ENCODE measurements around the gene UMOD.
"Not testable (repeated sequence)": the region's sequence is repeated elsewhere in the genome, so short reads cannot be mapped to it uniquely, and the experiment has no call there.

The UMOD gene

DNA sequence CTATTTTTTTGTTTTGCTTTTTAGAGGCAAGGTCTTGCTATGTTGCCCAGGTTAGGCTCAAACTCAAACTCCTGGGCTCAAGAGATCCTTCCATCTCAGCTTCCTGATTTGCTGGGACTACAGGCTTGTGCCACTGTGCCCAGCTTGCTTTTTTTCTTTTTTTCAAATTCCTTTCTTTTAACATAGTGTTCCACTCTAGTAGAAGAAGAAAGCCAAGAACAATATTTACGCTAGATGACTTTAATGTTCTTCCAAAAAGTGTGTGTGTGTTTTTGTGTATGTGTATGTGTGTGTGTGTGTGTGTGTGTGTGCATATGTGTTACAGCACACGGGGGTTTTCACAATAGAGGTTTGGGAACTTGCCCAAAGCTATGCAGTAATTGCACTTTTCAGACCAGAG, 10.7 kb upstream of the UMOD start:
- DNase-seq = no peak

DNA sequence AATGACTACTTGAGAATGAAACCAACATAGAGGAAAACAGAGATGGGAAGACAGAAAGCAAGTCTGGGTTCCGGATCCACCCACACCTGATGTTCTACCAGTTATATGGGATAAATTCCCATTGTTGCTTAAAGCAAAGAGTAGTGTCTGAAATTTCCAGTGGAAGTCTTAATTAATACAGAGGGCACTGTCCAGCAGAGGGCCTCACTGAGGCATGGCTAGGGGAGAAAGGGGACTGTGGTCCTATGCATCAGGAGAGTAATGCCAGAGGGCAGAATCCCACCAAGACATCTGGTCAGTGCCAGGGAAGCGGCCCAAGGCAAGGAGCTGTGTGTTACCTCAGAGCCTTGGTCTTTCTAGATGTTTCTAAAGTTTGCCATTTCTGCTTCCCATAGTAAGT, 7.5 kb upstream of the UMOD start:
- DNase-seq = no peak

DNA sequence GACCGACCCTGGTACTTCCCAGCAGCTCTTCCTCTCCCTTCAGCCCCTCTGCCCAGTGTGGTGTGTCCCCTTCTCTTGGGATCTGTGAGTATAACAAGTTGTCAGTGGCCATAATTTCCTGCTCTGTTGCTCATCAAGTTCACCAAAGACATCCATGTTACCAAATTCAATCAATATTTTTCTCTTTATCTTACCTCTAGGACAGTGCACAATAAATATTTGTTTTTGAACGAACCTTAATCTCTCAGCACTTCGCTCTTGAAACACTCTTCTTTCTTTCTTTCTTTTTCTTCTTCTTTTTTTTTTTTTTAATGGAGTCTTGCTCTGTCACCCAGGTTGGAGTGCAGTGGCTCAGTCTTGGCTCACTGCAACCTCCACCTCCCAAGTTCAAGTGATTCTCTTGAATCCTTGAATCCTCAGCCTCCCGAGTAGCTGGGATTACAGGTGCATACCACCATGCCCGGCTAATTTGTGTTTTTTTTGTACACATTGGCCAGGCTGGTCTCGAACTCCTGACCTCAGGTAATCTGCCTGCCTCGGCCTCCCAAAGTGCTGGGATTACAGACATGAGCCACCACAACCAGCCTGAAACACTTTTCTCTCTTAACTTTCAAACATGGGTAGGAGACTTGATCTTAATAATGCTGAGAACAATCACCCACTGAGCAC, 2.7 kb upstream of the UMOD start:
- DNase-seq = no peak

DNA sequence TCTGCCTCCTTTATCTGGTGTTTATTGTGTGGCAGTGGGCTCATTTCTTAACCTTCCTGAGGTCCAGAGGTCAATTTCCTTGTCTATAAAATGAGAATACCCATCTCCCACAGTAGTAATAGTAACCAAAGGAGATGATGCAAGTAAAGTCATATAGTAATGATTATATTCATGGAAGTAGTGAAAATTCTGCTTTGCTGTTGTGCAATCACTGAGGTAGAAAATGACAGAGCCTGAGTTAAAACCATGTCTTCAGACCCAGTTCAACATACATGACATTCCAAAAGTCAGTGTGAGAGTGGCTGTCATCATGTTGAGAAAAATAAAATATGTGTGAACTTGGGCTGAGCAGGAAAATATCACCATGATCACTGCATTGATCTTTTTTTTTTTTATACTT, 864 bp upstream of the UMOD start:
- DNase-seq = no peak

DNA sequence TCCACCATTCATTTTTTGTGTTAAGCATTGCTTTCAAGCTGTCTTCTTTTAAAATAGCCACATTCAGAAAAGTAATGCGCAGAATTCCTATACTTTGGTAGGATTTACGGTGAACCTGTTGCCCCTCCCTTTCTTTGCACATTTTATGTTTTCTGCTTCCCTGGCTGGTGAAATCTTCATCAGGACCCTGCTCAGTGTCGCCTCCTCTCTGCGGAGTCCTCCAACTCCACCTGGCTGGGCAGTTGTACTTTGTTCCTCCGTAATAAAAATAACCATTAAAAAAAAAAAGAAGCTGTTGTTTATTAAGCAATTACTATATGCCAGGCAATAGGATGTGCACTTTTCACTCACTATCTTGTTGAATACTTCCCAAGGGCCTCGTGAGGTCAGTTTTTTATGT, 2.9 kb downstream of the UMOD start:
- no peak for DNase-seq

DNA sequence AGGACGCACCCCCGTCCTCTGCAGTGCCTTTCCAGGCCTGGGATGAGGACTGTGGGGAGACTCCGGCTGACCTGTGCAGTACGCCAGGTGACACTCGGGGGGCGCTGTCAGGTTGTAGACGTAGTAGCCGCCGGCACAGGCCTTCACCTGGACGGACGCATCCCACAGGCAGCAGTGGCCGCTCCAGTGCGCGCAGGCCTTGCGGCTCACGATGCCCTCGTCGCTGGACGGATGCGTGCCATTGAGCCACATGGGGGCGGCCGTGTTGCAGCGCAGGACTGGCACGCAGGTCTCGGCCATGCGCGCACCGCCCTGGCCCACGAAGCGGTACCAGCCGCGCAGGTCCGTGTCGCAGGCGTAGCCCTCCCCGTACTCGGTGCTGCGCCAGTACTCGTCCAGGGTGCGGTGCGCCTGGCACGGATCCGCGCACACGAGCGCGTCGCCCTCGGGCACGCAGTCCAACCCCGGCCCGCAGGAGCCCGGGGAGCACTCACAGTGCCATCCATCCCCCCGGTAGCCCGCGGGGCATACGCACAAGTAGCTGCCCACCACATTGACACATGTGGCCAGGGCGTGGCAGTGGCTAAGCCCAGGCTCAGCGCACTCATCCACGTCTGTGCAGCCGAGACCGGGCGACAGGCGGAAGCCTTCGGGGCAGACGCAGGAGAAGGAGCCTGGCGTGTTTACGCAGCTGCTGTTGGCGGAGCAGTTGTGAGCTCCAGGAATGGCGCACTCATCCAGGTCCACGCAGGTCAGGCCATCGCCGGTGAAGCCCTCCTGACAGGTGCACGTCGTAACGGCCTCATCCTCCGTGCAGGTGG, 3.9 kb downstream of the UMOD start:
- no peak for DNase-seq

DNA sequence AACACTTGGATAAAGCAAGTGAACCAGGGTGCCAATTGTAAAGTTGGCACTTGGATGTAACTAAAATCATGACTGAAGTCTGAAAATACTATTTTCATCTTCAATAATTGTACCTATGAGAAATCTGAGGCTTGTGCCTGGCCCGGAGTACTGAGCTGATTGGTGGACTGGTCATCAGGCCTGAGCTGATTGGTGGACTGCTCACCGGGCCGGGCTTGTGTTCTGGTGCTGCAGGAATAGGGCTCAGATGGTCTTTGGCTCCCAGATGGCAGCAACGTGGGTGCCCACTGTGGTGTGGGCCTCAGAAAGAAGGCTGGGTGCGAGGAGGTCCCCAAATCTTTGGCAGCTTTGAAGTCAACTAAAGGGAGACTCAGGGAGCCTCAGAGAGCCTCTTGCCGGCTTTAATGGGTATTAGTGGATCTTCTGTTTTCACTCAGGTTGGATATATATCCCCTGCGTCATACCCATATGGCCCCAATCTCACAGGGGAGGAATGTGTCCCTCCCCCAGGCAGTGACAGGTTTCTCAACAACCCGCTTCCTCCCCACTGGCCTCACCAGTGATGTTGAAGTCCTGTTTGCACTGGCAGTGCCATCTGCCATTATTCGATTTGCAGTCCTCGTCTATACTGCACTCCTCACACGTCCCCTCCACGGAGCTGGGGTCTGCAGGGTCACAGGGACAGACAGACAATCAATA, 4.7 kb downstream of the UMOD start:
- no peak for DNase-seq

DNA sequence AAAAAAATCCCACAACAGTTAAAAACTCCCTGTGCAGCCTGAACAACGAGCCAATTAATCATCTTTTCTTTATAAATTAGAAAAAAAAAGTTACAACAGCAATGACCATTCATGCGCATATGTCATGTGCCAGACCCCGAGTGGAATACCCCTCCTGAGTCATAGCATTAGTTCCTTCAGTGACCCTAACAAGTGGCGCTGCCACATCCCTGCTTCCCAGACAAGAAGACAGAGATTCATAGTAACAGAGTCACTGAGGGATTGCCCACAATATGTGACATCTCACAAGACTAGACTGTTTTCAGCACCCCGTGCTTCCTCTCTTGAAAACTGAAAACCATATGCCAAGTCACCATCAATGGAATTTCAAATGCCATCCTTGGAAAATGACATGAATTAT, 7.9 kb downstream of the UMOD start:
- no peak for DNase-seq

DNA sequence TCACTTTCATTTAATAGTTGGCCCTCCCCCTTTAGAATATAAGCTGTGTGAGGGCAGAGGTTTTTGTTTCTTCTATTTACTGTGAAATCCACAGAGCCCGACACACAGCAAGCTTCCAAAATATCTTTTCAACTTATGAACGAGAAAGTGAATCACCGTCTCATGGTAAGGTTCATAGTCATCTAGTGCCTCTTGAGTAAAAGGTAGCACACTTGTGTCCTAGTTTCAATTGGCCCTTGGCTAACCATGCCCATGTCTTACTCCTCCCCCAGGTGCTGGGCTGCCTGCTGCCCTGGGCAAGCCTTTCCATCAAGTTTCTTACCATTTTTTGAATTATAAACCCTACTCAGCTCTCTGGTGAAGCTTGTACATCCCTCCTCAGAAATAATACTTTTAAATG, 12.8 kb downstream of the UMOD start:
- no peak for DNase-seq

DNA sequence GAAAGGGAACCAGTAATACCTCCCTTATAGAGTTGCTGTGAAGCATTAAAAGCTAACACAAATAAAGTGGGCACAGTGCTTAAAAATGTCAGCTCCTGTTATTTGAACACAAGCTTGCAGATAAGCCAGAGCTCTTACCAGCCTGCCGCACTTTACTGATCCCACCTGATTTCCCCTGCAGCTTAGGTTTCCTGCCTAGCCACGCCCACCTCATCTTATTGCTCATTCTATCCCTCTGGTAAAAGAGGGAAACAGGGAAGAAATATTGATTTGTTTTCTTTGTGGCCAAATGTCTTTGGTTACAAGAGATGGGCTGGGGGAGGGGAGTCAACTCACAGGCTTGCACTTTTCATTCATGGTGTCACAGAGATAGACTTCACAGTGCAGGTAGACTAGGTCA, 15.6 kb downstream of the UMOD start:
- no peak for DNase-seq

DNA sequence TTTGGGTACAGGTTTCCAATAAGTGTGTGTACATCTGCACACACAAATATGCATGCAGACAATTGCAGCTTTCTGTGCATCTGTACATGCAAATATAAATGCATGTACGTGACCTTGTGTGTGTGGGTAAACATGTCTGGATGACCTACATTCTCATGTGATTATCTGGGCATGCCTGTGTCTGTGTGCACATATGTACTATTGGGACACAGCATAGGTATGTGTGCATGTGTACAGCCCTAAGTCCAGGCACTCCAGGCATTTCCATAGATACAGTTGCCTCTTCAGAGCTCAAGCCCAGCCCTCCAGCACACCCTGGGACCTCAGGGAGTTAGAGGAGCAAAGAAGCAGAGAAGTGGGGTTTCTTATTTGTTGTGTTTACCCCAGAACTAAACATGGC, 18.1 kb downstream of the UMOD start:
- DNase-seq = no peak

DNA sequence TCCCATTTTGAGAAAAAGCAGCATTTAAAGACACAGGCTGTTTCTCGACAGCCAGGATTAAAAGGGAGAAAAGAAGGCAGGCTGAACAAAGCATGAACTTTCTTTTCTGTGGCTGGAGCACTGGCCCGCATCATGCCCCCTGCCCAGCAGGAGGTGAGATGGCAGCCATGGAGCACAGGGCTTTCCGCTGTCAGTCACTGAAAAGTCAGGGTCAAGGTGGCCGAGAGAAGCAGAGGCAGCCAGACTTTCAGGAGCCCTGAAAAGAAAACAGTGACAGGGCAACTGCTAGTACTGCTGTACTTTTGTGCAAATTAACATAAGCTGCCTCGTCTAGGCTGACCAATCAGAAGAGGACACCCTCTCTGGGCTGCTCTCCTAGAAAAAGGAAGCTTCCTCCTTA, 19.4 kb downstream of the UMOD start:
- no peak for DNase-seq

DNA sequence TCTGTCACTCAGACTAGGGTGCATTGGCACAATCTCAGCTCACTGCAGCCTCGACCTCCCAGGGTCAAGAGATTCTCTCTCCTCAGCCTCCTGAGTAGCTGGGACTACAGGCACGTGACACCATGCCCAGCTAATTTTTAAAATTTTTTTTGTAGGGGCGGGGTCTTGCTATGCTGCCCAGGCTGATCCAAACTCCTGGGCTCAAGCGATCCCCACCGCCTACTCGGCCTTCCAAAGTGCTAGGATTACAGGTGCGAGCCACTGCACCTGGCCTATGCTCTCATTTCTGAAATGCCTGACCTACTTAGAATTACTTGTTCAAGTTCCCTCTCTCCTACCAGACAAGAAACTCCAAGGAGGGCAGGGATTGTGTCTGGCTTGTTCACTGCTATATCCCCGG, 20.1 kb downstream of the UMOD start:
- DNase-seq = no peak

DNA sequence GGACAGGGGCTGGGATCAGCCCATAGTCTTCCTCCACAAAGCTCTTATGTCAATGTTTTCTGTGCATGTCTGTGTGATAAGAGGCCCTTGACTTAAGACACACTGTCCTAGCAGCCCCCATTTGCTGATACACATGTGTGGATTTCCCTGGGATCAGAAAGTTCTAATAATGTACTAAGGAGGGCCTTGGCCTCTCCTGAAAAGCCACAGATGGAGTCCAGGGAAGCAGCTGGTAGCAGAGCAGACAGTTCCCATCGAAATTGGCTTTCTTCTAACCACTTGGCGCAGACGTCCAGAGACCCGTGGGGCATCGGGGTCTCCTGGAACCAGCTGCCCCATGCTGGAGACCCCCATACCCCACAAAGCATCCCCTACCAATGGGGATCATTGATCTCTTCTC, 20.9 kb downstream of the UMOD start:
- DNase-seq = no peak

DNA sequence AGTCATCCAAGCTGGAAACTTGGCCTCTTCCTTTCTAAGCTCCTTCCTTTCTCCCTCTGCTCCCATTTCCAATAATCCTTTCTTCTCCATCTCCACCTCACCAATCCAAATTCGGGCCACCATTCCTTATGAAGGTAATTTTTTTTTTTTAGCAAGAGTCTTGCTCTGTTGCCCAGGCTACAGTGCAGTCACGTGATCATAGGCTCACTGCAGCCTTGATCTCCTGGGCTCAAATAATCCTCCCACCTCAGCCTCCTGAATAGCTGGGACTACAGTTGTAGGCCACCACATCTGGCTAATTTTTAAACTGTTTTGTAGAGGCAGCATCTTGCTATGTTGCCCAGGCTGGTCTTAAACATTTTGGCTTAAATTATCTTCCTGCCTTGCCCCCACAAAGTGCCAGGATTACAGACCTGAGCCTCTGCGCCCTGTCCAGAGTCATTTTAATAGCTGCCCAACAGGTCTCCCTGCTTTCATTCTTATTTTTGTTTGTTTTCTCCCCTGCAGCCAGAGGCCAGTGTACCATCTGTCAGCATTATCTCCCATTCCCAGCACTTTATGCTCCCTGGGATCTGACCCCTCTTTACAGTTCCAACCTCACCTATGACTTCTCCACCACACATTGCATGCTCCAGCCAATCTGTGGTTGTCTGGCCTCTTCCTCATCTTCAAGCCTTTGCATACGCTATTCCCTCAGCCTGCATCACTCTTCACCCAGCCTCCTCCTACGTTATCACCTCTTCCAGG, 22.9 kb downstream of the UMOD start:
- DNase-seq = no peak

DNA sequence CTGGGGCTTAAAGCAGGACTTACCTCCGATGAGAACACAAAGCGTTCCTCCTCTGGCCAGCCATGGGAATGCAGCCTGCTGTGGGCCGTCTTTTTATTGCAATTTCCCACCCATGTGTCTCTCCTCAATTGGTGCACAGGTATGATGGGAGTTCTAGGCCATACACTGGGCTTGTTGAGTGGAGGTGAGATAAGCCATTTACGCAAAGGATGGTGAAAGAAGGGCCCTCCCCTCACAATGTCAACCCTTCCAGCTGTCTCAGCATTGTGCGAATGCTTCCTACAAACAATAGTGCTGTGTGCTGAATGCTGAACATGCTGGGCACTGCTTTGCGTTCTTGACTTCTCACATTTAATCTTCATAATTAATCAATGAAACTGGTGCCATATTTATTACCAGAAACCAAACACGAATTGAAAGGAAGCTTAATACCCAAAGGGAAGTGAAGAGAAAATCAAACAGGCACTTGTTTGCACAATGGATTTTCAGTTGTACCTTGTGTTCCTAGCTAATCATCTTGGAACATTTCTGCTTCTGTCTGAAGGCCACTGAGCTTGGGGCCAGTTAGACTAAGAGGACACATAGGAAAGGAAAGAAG, 25.0 kb downstream of the UMOD start, which contains the start of gene GP2:
TSS of gene GP2 (minus strand) at position 70 of the 598 bp plus-strand sequence. CDS start 1,082 bp downstream, outside the sequence.
- DNase-seq = no peak

DNA sequence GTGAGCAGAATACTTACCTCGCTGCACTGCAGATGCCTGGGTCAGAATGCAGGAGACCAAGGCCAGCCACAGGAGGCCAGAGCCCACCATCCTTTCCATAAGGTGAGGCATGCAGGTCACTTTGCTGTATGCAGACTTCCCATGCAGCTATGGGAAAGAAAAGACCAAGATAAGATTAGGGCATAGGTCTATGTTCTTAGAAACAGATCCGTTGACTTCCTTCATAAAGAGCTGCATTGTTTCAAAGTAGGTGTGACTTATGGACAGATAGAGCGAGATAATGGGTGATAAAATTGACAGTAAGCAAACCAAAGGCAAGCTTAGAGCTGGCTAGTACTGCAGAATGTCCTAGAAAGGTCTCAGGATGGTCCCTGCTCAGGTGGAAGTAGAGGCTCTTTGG, 26.2 kb downstream of the UMOD start:
- DNase-seq = no peak

DNA sequence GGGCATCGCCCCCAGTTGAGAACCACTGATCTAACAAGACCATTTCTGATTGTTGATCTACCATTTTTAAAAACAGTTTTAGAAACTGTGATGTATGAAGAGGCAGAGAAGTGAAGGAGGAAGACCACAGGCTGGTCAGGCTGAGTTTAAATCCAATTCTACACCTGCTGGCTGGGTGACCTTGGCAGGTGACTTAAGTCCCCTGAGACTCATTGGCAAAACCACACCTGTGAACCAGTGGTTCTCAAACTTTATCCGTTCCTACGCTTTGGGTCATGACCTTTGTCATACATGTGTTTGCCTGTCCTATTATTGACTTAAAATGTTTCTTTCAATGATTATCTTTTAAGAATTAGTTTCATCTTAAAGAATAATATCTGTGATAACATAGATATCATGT, 27.5 kb downstream of the UMOD start:
- DNase-seq = no peak

DNA sequence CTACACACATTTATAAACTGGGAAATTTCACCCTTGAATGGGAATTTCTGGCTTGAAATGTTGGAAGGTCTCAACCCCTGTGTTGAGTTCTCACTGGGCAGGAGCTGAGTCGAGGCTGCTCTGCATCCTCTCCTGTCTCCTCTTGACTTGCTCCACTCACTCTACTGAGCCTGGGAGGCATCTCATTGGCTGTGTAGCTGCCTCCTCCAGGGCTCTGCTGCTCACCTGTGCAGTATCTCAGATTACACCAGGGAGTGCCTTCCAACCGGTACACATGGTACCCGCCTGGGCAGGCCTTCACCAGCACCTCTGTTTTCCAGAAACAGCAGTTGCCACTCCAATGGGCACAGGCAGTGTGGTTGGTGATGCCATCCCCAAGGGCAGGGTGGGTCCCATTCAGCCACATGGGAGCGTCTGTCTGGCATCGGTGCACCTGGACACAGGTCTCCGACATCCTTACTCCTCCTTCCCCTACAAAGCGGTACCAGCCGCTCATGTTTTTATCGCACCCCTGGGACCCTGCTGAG, 28.9 kb downstream of the UMOD start:
- DNase-seq = peak; percentile 37

DNA sequence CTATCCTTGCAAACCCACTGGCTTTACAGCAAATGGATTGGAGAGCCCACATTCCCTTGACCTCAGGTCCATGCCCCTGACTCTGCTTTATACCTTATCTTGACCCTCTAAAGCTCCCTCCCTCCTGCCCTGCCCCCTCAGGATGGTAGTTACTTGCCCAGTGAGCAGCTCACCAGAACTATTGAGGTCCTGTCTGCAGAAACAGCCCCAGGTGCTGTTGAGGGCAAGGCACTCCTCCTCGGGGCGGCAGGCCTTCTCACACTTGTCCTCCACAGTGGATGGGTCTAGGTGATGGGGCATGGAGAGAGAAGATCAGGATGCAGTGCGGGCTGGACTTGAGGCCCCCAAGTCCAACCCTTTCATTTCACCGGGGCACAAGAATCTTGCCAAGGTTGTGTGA, 29.8 kb downstream of the UMOD start:
- no peak for DNase-seq

DNA sequence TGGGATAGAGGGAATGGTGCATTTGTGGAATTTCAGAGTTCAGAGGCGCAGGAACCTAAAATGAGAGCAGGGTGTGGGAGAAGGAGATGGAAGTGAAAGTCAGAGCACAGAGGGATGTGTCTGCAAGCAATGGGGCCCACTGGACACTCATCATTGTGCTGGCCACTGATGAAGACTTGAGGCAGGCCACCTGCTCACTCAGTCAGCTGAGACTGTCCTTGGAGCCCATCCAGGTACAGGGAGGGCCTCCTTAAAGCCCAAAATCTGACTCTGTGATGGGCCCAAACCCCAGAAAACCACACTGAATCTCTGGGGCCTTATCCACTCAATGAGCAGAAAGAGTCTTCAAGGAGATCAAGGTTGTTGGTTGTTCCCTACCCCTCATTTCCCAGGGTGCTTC, 30.8 kb downstream of the UMOD start:
- no peak for DNase-seq

DNA sequence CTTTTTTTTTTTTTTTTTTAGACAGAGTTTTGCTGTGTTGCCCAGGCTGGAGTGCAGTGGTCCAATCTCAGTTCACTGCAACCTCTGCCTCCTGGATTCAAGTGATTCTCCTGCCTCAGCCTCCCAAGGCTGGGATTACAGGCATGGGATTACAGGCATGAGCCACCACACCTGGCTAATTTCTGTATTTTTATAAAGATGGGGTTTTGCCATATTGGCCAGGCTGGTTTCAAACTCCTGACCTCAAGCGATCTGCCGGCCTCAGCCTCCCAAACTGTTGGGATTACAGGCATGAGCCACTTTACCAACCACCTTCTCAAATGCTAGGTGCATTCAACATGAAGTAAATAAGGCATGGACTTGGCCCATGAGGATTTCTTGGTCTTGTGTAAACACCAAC, 31.5 kb downstream of the UMOD start:
- not testable (repeated sequence) for DNase-seq

DNA sequence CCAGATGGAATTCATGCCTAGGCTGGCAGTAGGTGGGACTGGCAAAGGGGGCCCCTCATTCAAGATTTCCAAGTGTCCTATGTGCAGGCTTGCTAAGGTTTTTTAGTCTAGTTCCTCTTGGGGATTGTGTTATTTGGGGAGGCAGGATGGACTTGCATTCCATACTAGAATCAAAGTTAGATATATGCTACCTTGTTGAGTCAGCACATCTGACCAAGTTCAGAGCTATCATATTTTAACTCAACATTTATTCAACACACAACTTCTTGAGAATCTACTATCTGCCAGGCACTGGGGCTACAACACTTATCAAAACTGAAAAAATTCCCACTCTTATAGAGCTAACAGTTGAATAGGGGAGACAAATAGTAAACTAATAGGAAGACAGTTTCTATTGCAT, 31.9 kb downstream of the UMOD start:
- no peak for DNase-seq
